HG03039 (cell line): ENCODE results near the gene LCE4A.

Experiments
- ATAC-seq: cut with Tn5 transposase; IDR thresholded peaks from one replicate; pipeline ENCODE4 v1.9.1; 2021; ENCODE audit warnings: mild to moderate bottlenecking, moderate library complexity; ENCODE audit not compliant: unreplicated experiment

LCE4A gene

DNA sequence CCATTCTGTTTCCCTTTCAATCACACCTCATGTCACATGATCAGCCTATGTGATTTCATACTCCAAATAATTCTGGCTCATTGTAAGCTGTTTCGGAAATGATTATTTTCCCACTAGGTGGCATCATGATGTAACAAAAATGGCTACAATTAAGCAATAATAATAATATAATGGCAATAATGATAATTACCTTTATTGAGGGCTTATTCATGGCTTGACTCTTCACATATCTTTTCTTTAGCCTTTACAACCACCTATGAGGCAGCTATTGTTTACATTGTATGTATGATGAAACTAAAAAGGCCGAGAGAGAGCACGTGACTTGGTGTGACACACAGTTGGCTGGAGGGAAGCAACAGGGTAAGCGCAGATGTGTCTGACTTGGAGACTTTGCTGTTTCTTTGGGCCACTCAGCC, 37.3 kb downstream of the LCE4A start:
- ATAC-seq, result no peak

DNA sequence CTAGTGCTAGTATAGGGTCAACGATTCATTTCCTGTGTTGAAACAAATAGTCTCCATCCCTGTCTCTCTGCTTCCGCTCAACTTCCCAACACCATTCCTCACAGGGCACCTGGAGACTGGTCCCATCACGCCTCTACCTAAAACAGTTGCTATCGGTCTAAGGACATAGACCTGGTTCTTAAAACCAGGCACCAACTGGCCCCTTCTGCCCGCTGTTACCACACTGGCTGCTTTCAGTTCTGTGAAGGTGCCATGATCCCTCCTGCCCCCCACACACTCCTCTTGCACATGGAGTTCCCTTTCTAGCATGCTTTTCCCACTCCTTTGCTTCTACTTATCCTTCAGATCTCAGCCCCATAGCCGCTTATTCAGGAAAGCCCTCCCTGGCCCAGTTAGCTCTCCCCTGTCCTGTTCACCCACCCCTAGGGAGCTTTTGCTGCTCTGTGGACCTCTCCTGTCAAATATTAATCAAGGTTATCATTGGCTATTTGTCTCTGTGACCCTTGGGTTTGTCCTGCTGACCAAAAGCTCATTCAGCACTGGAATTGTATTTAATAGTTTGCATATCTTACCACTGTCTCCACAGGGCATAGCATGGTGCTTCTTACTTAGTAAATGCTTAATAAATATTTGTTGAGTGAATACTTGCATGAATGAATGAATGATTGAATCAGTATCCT, 37.9 kb downstream of the LCE4A start:
- no peak for ATAC-seq

DNA sequence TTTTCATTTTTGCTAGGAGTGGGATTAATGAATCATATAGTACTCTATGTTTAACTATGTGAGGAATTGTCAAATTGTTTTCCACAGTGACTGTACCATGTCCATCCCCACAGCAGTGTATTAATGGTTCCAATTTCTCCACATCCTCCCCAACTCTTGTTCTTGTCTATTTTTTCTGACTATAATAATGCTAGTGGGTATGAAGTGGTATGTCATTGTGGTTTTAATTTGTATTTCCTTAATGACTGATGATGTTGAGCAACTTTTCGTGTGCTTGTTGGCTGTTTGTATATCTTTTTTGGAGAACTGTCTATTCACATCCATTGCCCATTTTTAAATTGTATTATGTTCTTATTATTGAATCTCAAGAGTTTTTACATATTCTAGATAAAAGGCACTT, 39.9 kb downstream of the LCE4A start:
- no peak for ATAC-seq

DNA sequence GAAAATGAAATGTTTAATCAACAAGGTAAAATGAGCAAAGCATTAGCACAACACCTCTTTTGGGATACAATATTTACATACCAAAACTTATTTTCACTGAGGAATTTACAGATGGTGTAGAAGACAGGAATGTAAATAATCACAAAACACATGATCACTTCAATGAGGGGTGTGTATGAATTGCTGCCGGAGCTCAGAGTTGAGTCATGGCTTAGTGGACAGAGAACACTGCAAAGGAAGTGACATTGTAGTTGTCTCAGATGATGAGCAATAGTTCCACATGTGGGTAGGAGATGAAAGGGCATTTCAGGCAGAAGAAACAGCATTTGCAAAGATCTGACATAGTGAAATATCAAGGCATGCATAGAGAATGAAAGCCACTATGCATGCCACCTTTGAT, 44.3 kb downstream of the LCE4A start:
- ATAC-seq, result no peak

GRCh38 chr1:152753586-152753985, 45.6 kb downstream of the LCE4A start:
- ATAC-seq, result no peak

DNA sequence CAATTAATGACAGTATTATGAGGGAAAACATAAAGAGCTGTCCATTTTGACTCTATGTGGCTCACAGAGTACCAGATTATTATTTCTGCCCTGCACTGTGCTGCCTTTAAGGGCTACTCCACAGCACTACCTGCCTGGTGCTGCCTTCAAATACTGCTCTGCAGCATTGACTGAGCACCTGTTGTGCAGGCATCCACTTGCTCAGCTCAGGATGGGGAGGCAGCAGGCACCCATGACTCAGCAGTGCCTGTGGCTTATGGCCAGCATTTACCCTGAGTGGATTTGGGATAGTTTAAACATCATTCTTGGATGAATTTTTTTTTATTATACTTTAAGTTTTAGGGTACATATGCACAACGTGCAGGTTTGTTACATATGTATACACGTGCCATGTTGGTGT, 48.9 kb downstream of the LCE4A start:
- no peak for ATAC-seq

DNA sequence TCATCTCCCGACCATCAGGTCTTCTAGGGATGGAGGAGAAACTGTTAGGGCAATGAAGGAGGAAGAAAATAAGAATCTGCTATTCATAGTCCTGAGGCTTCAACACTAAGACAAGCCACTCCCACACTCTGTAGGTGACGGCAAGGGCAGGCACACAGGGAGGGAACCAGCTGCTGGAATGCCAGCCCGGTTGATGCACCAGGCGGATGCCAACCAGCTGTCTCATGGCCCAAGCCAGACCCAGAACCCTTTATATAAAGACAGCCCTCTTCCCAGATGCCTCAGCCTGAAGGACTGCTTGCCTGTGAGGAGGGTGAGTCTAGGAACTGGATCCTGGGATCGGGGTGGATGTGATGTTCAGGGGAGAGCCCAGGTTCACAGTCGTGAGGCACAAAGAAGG, 49.8 kb downstream of the LCE4A start, which contains the start of gene KPRP:
KPRP (plus strand) TSS at position 279 of the 400 bp plus-strand sequence. CDS start 1,564 bp downstream, outside the sequence.
- no peak for ATAC-seq

GRCh38 chr1:152758636-152759035, 50.7 kb downstream of the LCE4A start:
- no peak for ATAC-seq
